ENCODE results near the gene PRR36.

The PRR36 gene

GRCh38 chr19:7856679-7857663 lies 17.2 kb downstream of the PRR36 start:
- TF ChIP-seq, protein P1, sequence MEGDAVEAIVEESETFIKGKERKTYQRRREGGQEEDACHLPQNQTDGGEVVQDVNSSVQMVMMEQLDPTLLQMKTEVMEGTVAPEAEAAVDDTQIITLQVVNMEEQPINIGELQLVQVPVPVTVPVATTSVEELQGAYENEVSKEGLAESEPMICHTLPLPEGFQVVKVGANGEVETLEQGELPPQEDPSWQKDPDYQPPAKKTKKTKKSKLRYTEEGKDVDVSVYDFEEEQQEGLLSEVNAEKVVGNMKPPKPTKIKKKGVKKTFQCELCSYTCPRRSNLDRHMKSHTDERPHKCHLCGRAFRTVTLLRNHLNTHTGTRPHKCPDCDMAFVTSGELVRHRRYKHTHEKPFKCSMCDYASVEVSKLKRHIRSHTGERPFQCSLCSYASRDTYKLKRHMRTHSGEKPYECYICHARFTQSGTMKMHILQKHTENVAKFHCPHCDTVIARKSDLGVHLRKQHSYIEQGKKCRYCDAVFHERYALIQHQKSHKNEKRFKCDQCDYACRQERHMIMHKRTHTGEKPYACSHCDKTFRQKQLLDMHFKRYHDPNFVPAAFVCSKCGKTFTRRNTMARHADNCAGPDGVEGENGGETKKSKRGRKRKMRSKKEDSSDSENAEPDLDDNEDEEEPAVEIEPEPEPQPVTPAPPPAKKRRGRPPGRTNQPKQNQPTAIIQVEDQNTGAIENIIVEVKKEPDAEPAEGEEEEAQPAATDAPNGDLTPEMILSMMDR (IDR thresholded peaks at IDR 0.05; ENCODE audit: insufficient read depth, low read depth, low read length, missing control alignments), result no peak
- H3K4me3 ChIP-seq (ENCODE audit: low read length), result no peak overlapping the region
- DNase-seq (ENCODE audit: low read depth), result no peak

DNA sequence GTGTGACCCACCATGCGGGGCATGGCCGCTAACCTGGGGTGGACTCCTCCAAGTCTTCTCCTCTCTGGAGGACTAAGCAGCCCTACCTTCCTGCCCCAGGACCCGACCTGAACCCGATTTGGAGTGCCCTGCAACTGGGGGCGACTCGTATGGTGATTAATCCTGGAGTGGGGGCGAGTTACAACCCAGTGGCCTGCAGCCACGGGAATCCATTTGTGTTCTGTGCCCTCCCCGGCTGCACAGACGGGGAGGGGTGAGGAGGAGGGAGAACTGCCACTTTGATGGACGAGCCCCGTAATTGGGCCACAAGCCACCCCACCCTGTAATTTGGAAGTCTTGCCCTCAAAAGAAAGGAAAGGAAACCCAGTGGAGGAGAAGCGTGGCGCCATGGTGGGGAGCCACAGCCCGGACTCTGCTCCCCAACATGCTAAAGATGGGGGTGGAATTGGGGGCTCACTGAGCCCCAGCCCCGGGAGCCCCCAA lies 18.0 kb downstream of the PRR36 start:
- no peak for DNase-seq (ENCODE audit: low read depth)
- TF ChIP-seq, protein P1 (IDR thresholded peaks at IDR 0.05; ENCODE audit: insufficient read depth, low read depth, low read length, missing control alignments), result no peak
- no peak overlapping the region for H3K4me3 ChIP-seq (ENCODE audit: low read length)

GRCh38 chr19:7855426-7856108 lies 18.6 kb downstream of the PRR36 start:
- no peak overlapping the region for H3K4me3 ChIP-seq (ENCODE audit: low read length)
- TF ChIP-seq, protein P1 (IDR thresholded peaks at IDR 0.05; ENCODE audit: insufficient read depth, low read depth, low read length, missing control alignments), result no peak
- DNase-seq (ENCODE audit: low read depth), result no peak

DNA sequence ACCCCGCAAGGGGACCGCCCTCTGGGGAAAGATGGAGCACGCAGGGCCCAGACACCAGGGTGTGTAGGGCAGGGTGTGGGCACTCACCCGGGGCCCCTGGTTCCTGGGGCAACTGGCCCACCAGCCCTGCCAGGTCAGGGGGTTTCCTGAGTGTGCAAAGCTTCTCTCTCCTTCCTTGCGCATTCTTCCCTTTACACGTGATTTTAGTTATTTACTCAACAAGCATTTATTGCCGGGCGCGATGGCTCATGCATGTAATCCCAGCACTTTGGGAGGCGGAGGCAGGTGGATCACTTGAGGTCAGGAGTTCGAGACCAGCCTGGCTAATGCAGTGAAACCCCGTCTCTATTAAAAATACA lies 20.4 kb downstream of the PRR36 start:
- no peak overlapping the region for H3K4me3 ChIP-seq (ENCODE audit: low read length)
- DNase-seq (ENCODE audit: low read depth), result no peak
- TF ChIP-seq, protein P1 (IDR thresholded peaks at IDR 0.05; ENCODE audit: insufficient read depth, low read depth, low read length, missing control alignments), result no peak

DNA sequence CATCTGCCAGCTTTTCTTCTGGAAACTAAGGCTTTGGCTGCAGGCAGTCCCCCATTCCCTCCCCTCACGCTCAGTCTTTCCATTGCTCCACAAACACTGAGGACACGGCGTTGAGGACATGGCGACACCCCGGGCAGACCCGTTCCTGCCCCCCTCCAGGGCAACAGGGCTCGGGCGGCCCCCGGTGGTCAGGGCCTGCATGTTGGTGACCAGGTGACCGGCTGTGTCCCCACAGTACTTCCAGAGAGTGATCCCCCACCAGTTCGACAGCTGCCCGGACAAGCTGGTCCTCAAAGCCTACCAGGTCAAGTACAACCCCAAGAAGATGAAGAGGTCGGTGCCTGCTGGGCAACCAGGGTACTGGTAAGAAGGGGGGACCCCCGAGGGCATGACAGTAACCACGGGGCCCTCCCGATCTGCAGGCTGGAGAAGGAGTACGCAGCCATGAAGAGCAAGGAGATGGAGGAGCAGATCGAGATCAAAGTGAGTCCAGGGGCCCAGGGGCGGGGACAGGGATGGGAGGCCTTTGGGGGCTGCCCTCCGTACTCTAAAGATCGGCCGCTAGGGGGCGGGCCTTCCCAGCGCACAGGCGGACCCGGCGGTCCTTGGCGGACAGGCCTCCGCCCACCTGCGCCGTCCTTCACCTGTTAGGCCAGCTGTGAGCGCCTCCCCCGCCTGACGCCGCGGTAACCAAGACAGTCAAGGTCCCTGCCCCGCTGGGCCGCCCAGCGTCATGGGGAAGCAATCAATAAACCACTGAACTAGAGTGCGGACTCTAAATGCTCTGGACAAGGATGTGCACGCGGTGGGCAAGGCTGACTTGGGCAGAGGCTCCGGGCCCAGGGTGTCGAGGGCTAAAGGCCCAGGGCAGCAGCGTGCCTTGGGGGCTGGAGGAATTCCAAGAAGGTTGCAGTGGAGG lies 21.1 kb downstream of the PRR36 start:
- H3K4me3 ChIP-seq (ENCODE audit: low read length), result no peak overlapping the region
- TF ChIP-seq, protein P1 (IDR thresholded peaks at IDR 0.05; ENCODE audit: insufficient read depth, low read depth, low read length, missing control alignments), result peak; percentile 69

More for the DNA sequence above, 21.1 kb downstream of the PRR36 start:
- DNase-seq (ENCODE audit: low read depth), result peak; percentile 81
